Measurements from ENCODE around the gene TMEM45B.
"Not testable (repeated sequence)": the region's sequence is repeated elsewhere in the genome, so short reads cannot be mapped to it uniquely, and the experiment has no call there.

Gene TMEM45B

DNA sequence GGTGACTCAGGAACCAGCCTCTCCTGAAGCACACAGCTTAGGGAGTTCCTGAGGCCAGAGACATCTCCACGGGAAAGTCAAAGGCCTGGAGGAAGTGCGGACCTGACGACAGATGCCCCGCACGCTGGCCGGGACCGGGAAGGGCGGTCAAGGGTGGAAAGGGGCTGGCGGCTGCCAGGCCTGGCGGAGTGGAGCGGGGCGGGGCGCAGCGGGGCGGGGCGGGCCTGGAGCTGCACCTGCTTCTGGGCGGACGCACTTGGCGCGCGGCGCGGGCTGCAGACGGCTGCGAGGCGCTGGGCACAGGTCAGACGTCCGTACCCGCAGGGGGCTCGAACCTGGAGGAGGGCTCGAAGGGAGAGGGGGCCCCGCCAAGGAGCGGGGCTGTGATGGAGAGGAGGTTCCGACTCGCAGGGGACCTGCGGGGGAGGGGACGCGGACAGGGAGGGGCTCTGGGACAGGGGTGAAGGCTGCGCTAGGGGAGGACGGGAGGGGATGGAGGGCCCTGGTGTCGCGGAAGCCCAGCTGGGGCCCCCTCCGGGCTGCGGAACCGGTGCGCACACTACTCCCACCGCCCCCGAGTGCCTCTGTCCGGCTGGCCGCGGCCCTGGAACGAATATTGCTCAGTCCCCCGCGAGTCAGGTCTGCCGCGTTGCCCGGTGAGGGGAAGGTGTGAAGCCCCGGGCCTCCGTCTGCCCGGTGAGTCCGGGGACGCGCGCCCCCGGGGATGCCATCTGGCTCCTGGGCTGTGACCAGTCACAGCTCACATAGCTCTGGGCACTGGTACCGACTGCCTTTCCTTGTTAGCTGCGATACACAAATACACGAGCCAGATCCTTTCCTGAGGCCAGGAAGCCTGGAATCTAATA, at the start of gene TMEM45B:
TSS of gene TMEM45B (plus strand) at position 253 of the 866 bp plus-strand sequence. CDS start 36,635 bp downstream, outside the sequence.
- no peak for FAIRE-seq

DNA sequence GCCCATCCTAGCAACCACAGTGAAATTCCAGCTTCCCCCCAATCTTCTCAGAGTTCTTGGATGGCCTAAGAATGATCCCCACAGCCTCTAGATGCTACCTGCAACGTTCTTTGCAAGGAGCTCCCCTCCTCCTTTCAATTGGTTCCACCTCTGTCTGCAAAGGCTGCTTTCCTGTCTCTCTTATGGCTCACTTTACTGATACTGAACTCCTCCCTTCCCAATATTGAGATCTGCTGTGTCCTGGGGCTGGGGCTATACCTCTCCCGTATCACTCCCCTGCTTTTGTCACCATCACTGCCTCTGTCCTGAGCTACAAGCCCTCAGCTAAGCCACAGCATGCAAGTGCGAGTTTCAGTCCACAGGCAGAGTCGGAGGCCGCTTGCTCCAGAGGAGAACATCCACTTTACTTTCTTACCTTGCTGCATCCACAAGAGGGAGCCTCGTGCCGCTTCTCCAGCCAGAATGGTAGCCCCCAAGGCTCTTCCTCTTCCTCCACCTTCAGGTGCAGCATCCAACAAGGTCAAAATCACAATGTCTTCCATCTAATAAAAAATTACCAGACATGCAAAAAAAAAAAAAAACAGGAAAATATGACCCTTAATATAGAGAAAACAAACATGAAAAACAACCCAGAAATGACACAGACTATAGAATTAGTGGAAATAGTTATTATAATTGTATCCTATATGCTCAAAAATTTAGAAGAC, 48.6 kb upstream of the TMEM45B start:
- FAIRE-seq = no peak

DNA sequence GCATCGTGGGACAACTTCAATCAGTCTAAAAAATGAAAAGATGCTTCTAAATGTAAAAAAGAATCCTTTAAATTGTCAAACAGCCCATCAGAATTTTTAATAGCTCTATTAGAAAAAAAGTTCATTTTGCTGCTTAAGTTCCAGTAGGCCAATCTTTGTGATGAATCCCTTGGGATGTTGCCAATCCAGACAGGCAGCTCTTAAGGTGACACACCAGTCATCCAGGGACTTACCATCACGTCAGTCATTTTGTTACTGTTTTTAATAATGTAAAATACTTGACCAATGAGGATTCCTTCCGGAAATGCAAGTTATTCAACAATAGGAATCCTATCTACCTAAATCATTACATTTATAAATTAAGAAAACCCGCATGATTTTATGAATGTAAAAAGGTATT, 47.8 kb upstream of the TMEM45B start:
- FAIRE-seq = no peak

DNA sequence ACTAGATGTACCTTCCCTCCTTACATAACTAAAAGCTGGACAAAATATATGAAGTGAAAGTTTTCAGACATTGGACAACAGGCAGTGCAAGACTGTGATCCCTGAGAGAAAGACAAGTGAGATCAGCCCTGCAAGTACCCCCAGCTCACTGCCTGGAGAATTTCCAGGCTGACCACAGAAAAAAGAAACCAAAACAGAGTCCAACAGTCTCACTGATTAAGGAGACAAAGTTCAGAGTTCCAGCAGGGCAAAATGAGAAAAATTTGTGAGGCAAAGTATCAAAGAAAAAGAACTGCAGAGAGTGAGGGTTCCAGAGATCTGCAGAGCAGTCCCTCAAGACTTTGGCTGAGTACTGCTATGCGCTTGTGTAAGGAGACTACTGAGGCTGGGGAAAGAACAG, 47.3 kb upstream of the TMEM45B start:
- no peak for FAIRE-seq

DNA sequence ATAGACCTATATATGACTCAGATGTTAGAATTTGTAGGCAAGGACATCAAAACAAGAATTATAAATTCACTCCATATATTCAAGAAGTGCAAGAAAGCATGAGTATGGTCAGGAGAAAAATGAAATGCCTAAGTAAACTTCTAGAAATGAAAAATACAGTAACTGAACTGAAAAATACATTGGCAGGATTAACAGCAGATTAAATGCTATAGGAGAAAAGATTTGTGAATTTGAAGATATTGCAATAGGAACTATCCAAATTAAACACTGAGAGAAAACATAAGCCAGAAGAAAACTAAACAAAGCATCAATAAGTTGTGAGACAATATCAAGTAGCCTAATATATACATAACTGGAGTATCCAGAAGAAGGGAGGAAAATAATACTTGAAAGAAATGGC, 46.6 kb upstream of the TMEM45B start:
- no peak for FAIRE-seq

DNA sequence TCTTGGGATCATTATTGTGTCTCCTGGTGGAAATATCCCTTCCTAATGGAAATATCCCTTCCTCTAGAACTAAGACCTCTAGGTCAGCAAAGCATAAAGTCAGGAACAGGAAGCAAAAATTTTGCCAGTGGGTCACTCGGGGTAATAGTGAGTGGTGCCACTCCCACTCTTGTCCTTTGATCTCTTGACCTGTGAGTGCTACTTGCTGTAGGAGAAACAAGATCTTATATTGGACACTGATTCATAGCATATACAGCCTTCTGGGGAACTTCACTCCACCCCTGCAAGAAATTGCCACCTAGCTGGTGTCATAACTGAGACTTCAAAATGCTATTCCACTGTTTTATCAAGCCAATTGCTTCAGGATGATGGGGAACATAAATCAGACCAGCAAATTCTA, 44.7 kb upstream of the TMEM45B start:
- FAIRE-seq = no peak

DNA sequence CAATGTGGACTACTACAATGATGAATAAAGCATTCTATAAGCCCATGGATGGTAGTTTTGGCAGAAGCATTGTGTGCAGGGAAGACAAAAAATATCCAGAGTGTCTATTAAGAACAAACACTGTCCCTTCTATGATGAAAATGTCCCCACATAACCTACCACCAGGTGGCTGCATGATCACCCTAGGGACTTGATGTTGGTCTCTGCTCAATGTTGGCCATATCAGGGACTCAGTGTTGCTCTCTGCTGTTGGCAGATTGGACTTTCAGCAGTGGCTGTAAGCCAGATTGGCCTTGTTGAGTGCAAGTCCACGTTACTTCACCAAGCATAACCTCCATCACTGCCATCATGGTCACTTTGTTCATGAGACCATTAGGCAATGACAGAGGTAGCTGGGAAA, 44.2 kb upstream of the TMEM45B start:
- FAIRE-seq = not testable (repeated sequence)

DNA sequence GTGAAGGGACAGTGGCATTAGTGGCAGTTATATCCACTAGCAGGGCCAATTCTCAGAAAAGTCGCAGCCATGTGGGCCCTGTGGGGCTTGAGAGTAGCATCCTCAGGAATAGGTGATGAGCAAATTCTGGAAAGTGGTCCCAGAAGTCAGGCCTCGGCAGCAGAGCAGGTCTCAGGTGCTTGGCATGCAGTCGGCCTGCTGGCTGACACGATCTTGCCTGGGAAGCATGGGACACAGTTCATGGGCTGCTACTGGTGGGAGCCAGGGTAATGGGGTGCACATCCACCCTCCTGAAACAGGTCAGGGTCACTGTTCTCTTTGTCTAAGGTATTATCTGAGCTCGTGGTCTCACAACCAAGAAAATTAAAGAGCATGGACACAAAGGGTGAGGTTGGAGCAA, 36.8 kb upstream of the TMEM45B start:
- no peak for FAIRE-seq

DNA sequence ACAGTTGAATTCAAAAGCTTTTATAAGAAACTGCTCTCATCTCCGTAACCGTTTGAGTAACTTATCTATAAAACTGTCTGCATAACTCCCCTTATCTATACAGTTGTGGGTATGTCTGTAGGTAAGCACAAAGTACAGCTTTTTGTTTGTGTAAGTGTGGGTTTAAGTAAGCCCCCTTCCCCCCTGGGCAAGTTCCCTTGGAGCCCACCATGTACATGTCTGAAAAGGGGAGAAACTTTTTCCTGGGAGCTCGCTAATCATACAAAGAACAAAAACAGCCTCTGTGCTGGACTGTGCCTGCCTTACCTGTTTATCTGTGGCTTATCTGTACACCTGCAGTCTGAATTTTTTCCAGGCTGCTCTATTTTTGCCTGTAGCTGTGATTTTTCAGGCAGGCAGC, 36.3 kb upstream of the TMEM45B start:
- FAIRE-seq = no peak

DNA sequence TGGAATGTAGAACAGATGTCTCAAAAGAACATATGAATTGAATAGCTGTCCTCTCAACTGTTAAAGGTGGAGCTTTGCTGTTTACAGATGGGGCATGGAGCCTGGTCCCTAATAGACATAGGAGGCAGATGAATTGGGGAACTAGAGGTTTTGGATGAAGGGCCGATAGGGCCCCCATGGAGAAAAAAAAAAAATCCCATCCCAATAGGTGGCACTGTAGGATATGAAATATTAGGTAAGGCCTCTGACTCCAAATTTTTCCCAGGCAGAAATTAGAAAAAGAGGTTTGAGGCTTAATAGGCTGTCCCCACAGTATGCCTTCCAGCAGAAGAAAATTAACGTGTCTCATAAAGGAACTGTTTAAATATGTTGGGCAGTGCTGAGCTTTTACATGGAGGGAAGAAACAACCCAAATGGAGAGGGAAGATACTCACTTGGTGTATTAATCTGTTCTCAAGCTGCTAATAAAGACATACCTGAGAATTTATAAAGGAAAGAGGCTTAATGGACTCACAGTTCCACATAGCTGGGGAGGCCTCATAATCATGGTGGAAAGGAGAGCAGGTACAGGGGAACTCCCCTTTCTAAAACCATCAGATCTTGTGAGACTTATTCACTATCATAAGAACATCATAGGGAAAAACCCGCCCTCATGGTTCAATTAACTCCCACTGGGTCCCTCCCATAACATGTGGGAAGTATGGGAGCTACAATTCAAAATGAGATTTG, 30.1 kb upstream of the TMEM45B start:
- FAIRE-seq = no peak

DNA sequence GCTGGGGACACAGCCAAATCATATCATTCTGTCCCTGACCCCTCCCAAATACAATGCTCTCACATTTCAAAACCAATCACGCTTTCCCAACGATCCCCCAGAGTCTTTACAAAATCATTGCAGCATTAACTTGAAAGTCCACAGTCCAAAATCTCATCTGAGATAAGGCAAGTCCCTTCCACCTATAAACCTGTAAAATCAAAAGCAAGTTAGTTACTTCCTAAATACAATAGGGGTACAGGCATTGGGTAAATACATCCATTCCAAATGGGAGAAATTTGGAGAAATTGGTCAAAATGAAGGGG, 29.6 kb upstream of the TMEM45B start:
- not testable (repeated sequence) for FAIRE-seq

DNA sequence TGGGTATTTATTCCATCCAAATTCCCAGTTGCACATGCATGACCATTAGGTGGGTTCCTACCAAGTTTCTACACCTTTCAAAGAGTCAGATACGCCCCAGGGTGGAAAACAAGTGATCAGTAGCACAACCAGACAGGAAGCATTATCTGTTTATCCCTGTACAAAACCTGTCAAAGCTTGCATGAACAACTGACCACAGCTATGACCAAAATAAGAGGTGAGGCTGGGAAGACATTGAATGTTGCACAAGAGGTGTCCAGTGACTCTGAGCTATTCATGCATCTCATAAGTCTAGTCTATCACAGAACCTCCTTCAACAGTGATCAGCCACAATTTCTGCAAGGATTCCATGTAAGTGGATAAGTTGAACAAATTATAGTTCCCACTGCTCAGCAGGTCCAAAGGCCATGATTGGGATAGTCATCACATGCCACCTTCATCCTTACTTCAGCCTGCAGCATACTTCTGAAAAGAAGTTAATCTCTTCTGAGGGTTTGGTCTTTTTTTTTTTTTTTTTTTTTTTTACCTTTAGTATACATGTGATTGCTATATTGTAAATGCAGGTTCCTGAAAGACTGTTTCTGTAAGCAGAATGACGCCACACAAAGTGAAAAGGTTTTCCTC, 28.0 kb upstream of the TMEM45B start:
- no peak for FAIRE-seq

DNA sequence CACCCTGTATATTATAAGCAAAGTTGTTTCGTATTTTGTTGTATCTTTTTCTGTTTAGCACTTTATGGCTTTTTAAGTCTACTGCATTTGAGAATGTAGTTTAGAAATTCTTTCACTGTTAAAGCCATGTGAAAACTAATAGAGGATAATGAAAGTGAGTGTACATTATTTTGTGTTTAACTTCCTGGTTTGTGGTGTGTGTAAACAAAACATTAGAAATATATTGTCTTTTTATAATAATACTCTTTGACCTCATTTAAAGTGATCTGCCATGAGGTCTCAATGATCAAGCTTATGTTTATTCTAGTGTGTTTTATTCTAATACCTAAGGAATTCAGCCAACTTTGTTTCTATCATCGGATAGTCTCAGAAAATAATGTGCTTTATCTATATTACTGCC, 27.4 kb upstream of the TMEM45B start:
- no peak for FAIRE-seq

DNA sequence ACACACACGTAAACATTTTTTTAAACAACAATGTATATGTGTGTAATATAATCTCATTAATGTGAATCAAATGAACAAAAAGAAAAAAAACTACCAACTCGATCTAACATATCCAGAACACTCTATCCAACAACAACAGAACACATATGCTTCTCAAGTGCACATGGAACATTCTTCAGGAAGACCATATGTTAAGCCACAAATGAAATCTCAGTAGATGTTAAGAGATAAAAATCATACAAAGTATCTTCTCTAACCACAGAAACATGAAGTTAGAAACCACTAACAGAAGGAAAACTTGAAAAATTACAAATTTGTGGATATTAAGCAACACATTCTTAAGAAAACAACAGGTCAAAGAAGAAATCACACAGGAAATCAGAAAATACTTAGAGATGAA, 25.5 kb upstream of the TMEM45B start:
- FAIRE-seq = no peak

DNA sequence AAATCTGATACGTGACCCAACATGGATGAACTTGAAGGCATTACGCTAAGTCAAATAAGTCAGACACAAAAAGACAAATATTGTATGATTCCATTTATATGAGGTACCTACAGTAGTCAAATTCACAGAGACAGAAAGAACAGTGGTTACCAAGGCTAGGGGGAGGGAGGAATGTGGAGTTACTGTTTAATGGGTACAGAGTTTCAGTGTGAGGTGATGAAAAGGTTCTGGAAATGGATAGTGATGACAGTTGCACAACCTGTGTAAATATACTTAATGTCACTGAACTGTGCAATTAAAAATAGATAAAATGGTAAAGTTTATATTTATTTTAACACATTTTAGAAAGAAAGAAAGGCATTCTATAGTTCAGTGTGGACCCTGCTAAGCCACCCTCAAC, 24.1 kb upstream of the TMEM45B start:
- FAIRE-seq = no peak

DNA sequence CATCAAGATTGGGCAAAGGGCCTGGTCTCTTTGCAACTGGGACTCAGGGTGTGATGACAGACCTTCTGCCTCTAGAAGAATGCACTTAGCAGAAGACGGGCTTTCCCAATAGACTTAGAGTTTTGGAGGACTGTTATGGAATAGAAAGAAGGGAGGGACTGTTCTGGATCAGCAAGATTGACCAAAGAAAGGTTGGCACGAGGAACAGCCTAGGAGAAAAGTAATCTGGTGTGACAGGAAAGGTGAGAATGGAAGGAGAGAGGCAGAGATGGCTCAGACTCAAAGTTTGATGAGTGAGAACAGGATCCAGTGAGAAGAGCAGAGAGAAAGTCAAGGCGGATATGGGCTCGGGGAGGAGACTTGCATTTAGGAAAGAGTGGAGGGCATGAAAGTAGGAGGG, 23.0 kb upstream of the TMEM45B start:
- FAIRE-seq = no peak

DNA sequence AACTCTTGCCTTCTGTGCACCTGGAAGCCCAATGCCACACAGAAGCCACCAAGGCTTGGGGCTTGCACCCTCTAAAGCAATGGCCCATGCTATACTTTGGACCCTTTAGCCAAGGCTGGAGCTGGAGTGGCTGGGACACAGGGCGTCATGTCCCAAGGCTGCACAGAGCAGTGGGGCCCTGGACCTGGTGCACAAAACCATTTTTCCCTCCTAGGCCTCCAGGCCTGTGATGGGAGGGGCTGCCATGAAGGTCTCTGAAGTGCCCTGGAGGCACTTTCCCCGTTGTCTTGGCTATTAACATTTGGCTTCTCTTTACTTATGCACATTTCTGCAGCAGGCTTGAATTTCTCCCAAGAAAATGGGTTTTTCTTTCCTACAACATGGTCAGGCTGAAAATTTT, 20.6 kb upstream of the TMEM45B start:
- no peak for FAIRE-seq

DNA sequence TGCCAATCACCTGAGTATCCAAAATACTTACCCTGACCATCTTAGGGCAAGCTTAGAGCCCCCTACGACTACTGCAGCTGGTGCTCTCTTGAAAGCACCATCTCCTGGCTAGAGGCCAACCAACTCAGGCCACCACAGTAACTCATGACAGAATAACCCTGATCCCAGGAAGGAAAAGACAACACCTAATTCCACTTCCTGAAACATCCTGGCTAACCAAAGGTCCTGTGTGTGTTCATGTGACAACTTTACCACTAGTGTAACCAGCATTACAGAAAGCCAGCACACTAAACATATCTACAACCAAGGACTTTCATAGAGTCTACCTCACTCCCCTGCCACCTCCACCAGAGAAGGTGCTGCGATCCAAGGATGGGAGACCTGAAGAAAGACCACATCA, 17.4 kb upstream of the TMEM45B start:
- no peak for FAIRE-seq

DNA sequence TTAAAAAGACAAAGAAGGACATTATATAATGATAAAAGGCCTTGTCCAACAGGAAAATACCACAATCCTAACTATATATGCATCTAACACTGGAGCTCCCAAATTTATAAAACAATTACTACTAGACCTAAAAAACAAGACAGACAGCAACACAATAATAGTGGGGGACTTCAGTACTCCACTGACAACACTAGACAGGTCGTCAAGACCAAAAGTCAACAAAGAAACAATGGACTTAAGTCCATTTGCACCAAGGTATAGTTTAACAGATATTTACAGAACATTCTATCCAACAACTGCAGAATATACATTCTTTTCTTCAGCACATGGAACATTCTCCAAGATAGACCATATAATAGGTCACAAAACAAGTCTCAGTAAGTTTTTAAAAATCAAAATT, 15.5 kb upstream of the TMEM45B start:
- FAIRE-seq = not testable (repeated sequence)

DNA sequence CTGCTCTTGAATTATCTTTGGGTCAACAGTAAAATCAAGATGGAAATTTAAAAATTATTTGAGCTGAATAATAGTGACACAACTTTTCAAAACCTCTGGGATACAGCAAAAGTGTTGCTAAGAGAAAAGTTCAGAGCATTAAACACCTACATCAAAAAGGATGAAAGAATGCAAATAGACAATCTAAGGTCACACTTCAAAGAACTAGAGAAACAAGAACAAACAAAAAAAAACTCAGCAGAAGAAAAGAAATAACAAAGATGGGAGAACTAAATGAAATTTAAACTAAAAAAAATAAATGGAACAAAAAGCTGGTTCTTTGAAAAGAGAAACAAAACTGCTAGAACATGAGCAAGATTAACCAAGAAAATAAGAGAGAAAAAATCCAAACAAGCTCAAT, 15.0 kb upstream of the TMEM45B start:
- FAIRE-seq = no peak

DNA sequence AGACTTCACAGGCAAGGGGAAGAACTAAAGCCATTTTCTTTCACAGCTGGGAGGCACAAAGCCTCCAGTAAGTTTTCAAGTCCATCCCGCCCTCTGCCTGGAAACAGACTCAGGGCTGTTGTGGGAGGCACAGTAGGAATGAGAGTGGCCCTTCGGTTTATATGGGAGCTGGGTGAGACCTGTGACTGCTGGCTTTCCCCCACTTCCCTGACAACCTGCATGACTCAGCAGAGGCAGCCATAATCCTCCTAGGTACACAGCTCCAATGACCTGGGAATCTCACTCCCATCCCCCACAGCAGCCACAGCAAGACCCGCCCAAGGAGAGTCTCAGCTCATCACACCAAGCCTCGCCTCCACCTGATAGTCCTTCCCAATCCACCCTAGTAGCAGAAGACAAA, 12.1 kb upstream of the TMEM45B start:
- no peak for FAIRE-seq

DNA sequence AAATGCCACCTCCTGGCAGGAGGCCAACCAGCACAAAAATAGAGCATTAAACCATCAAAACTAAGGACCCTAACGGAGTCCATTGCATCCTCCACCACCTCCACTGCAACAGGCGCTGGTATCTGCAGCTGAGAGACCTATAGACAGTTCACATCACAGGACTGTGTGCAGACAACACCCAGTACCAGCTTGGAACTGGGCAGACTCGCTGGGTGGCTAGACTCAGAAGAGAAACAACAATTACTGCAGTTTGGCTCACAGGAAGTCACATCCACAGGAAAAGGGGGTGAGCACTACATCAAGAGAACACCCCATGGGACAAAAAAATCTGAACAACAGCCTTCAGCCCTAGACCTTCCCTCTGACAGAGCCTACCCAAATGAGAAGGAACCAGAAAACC, 11.6 kb upstream of the TMEM45B start:
- no peak for FAIRE-seq

DNA sequence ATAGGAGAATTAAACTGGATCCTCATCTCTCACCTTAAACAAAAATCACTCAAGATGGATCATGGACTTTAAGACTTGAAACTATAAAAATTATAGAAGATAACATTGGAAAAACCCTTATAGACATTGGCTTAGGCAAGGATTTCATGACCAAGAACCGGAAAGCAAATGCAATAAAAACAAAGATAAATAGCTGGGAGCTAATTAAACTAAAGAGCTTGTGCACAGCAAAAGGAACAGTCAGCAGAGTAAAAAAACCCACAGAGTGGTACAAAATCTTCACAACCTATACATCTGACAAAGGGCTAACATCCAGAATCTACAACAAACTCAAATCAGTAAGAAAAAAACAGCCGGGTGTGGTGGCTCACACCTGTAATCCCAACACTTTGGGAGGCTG, 7.4 kb upstream of the TMEM45B start:
- FAIRE-seq = not testable (repeated sequence)
